KOPT-K1 (cell line): ENCODE measurements around the gene CASR.

Source experiments
- H3K27ac ChIP-seq: fragments of 200-600 bp; sonication (generic); 2 replicates; pipeline ENCODE4 v1.5.1; 2016; ENCODE audit warnings: antibody characterized with exemption, mild to moderate bottlenecking, low read depth, low read length; ENCODE audit not compliant: poor library complexity, severe bottlenecking
- H3K36me3 ChIP-seq: fragments of 200-600 bp; sonication (generic); 2 replicates; pipeline ENCODE4 v1.5.1; 2017; ENCODE audit warnings: antibody characterized with exemption, mild to moderate bottlenecking, low read length, moderate library complexity; ENCODE audit not compliant: insufficient read depth
- H3K9me3 ChIP-seq: fragments of 200-600 bp; sonication (generic); 2 replicates; pipeline ENCODE4 v1.5.1; 2017; ENCODE audit warnings: antibody characterized with exemption, low read length, mild to moderate bottlenecking; ENCODE audit not compliant: insufficient read depth, poor library complexity, severe bottlenecking

CASR gene

DNA sequence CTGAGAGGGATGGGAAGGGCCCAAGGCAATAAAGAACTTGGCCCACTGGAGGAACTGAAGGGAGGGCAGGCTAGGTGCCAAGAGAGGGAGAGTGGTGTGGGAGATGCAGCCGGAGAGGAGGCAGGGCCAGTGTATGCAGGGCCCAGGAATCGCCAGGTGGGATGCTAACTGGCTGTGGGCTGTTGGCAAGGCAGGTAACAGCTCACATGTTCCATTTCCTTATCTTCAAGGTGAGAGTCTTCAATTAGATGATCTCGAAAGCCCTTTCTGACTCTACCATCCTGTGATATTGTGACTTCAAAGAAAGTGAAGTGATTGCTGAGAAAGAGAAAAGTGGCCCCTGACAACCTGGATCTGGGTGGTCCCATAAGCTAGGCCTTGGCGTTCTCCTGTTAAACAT is 49.0 kb downstream of the CASR start:
- Histone ChIP-seq H3K27ac (no peak overlapping the region), H3K36me3 (no peaks in the 10 kb centered on the region), H3K9me3 (no peaks in the 10 kb centered on the region)

- Histone ChIP-seq H3K36me3 (no peaks in the 10 kb centered on the region), H3K9me3 (no peaks in the 10 kb centered on the region), H3K27ac (no peak overlapping the region)
These were observed 49.9 kb downstream of the CASR start for GRCh38 chr3:122233101-122233952.

- no peak overlapping the region for H3K27ac ChIP-seq
- no peaks in the 10 kb centered on the region for H3K36me3 ChIP-seq
These were observed 50.6 kb downstream of the CASR start for GRCh38 chr3:122234117-122234516.

DNA sequence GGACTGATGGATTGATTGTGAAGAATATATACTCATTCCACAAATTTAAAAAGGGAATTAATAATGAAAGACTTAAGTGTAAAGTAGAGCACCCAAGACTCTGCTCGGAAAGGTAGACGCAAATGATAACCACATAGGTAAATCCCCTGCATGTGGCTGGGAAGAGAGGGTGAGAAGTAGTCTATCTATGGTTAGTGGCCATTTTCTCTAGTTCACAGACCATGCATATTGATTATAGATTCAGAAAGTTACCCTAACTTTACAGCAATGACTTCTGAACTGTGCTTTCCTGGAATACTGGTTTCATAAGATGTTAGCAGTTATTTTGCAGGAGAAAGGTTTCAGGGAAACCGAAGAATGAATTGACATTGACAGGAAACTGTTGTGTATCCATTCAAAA is 51.7 kb downstream of the CASR start:
- Histone ChIP-seq H3K36me3 (no peaks in the 10 kb centered on the region), H3K27ac (no peak overlapping the region), H3K9me3 (no peaks in the 10 kb centered on the region)

More at GRCh38 chr3:122234117-122234516, 50.6 kb downstream of the CASR start:
- H3K9me3 ChIP-seq, result no peaks in the 10 kb centered on the region

- Histone ChIP-seq H3K36me3 (no peaks in the 10 kb centered on the region), H3K27ac (no peak overlapping the region), H3K9me3 (no peaks in the 10 kb centered on the region)
These were observed 55.6 kb downstream of the CASR start for GRCh38 chr3:122239112-122239511.

DNA sequence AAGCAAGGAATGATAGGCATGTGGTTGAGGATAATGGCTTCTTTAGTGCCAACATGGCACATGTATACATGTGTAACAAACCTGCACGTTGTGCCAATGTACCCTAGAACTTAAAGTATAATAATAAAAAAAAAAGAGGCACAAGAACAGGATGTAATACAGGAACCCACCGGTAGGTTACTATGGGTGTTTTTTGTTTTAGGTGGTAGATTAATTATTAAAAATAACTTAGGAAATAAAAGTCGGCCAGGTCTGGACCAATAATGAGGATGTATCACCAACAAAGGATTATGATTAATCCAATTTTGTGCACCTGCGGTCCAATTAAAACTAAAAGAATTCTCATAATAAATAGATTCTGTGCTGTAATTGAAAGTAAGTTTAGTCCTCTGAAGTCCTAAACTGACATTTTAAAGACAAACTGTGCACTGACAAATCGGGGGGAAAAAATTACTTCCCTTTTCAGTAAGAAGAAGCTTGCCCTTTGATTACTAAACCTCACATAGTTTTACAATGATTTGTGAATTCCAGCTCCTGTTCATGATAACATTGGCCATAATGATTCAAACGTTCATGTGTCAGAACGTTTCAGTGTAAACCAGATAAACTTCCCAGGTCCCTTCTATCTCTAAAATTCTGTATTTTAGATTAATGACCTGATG is 62.2 kb downstream of the CASR start:
- Histone ChIP-seq H3K27ac (no peak overlapping the region), H3K9me3 (no peaks in the 10 kb centered on the region), H3K36me3 (no peaks in the 10 kb centered on the region)

GRCh38 chr3:122246199-122246598 is 62.7 kb downstream of the CASR start:
- Histone ChIP-seq H3K27ac (no peak overlapping the region), H3K36me3 (no peaks in the 10 kb centered on the region), H3K9me3 (no peaks in the 10 kb centered on the region)

DNA sequence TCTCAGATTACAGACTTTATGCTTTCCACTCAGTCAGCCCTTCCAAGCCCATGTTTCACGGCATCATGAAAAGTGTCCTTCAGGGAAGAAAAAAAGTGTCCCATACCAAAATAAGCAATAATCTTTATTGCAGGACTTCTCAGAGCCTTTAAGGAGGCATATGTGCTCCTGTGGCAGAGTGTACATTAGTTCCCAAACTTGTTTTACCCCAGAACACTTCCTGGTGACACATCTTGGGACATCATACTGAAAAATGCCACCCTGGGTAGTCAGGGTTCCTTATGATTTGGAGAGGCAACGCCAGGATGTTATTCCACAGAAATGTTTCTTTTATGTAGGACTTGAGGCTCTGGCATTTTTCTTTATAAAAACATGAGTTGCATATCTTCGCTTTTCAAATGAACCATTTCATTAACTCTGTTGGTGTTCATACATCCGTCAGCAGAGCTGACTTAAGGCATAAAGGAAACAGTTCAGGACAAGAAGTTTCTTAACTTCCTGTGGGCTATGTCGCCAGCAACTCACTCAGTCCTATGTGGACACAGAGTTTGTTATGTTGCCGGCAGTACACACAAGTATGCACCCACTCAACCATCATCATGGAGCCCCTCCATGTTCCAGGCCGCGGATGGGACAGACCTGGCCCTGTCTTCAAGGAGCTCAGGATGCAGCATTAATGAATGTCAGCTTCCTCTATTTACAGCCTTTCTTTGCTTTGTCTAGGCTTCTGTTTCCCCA is 63.8 kb downstream of the CASR start:
- Histone ChIP-seq H3K36me3 (no peaks in the 10 kb centered on the region), H3K9me3 (no peaks in the 10 kb centered on the region), H3K27ac (no peak overlapping the region)

DNA sequence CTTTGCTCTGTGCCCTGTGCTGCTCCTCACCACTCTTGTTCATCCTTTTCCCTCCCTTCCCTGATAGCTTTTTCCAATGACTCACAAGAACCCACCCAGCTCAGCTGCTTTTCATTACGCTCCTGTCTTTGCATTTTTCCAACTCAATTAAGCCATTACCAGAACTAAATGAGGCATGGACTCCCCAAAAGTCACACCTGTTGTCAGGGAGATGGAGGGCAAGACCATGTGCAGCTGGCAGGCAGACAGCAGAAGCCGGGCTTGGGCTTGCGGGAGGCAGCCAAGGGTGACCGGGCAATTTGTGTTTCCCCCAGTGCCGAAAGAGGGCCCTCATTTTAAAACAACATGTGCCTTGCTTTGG is 64.3 kb downstream of the CASR start:
- Histone ChIP-seq H3K27ac (no peak overlapping the region), H3K36me3 (no peaks in the 10 kb centered on the region), H3K9me3 (no peaks in the 10 kb centered on the region)

DNA sequence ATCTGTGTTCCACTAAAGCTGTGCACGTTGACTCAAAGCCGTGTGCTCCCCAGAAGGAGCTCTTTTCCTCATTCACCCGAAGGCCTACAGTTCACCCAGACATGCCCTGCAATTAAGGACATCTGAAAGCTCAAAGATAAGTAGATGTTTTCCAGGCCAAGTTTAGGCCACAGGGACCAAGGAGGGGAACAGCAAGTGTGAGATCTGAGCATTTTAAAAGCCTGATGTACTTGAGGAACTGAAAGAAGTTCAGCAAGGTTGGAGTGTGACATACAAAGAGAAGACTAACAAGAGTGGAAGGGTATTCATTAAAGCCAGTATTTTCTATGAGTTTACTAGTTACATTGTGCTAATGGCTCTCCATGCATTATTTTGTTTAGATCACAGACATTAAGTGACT is 68.0 kb downstream of the CASR start:
- no peaks in the 10 kb centered on the region for H3K9me3 ChIP-seq
- no peak overlapping the region for H3K27ac ChIP-seq
- no peaks in the 10 kb centered on the region for H3K36me3 ChIP-seq

GRCh38 chr3:122253581-122253980 is 70.1 kb downstream of the CASR start:
- H3K36me3 ChIP-seq, result no peaks in the 10 kb centered on the region
- H3K27ac ChIP-seq, result no peak overlapping the region
- H3K9me3 ChIP-seq, result no peaks in the 10 kb centered on the region

DNA sequence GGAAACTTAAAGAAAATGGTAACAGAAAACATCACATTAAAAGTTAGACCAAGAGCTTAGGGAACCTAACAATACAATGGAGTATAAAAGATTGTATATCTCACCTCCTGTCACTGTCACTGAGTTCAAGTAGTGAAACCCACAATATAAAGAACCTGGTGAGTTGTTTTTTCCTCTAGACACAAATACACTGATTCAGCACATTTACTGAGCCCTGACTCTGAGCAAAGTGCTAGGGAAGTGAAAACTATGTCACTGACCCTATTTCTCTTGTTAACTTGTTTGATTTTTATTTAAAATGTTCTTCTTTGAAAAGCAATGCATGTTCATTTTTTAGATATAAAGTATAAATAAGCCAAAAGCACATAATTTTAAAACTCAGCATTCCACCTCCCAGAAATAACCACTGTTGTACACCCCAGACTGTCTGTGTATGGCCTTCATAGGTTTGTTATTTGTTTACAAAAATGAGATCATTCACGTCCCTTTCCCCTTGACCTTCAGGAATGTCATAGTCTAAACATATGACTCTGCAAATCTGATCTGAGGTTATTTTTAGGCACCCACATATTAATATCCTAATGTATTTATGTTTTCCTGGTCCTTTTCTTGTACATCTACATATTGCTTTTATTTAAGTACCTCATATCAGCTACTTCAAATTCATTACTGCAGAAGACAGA is 72.4 kb downstream of the CASR start:
- H3K9me3 ChIP-seq, result no peaks in the 10 kb centered on the region
- H3K36me3 ChIP-seq, result no peaks in the 10 kb centered on the region
- H3K27ac ChIP-seq, result no peak overlapping the region

- Histone ChIP-seq H3K9me3 (no peaks in the 10 kb centered on the region), H3K27ac (no peak overlapping the region), H3K36me3 (no peaks in the 10 kb centered on the region)
These were observed 74.3 kb downstream of the CASR start for GRCh38 chr3:122257644-122258364.

GRCh38 chr3:122258757-122259371 is 75.4 kb downstream of the CASR start:
- H3K27ac ChIP-seq, result no peak overlapping the region
- H3K36me3 ChIP-seq, result no peaks in the 10 kb centered on the region
- H3K9me3 ChIP-seq, result no peaks in the 10 kb centered on the region
